ENCODE data around the gene CCDC3.
"Not testable (repeated sequence)": the region's sequence is repeated elsewhere in the genome, so short reads cannot be mapped to it uniquely, and the experiment has no call there.

The CCDC3 gene

DNA sequence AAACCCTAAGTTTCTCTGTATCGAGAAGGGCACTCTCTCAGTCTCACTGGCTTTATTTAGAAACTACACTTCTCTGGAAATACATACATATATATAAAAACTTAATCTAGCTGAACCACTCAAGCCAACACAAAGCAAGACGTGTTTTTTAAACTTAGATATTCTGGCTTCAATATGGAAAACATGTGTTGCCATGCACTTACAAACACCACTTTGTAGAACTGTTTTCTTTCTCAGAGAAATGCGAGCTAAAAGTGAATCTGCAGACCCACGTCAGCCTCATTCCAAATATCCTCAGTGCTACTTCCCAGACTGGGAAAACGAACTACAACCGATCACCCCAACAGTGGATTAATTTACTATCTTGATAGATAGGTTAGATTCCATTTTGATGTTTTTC is 1.7 kb downstream of the CCDC3 start:
- DNase-seq: no peak

DNA sequence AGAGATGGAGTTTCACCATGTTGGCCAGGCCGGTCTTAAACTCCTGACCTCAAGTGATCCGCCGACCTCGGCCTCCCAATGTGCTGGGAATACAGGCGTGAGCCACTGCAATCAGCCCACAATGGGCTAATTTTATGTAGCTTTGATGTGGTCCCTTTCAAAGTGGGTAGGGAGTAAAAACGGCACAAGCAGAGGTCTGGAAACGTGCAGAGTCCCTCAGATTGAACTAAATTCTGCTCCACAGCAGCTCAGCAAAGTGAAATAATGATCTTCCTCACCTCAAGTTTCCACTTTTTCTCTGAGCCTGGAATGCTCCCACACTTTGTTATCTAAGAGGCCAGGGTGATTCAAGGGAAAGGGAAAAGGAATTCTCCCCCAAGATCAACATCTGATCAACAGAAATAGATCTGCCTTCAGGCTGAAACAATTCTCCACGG is 6.1 kb downstream of the CCDC3 start:
- no peak for DNase-seq

DNA sequence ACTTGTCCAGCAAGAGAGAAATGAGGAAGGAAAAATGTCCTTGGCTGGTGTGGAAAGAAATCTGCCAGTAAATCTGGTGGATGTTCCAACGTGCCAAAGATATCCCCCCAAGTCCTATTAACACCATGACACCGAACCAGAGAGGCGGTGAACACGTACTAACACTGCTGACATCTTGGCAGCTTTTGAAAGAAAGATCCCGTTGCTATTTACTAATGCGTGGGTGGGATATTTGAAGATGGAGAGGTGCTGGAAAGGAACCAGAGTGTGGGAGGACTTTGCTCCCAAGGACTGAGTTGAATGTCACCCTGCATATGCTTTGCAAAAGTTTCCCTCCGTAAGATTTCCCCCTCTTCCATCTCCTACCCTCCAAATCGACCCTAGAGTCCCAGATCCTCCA is 7.9 kb downstream of the CCDC3 start:
- no peak for DNase-seq

DNA sequence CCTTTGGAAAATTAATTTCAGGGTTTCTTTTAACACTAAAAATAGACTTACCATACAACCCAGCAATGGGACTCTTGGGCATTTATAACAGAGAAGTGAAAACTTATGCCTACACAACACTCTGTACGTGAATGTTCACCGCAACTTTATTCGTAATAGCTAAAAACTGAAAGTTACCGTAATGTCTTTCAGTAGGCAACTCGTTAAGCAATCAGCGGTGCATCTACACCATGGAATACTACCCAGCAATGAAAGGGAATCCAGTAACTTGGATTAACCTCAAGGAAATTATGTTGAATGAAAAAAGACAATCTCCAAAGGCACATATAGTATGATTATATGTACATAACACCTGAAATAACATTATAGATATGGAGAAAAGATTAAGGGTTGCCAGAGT is 16.2 kb downstream of the CCDC3 start:
- no peak for DNase-seq

DNA sequence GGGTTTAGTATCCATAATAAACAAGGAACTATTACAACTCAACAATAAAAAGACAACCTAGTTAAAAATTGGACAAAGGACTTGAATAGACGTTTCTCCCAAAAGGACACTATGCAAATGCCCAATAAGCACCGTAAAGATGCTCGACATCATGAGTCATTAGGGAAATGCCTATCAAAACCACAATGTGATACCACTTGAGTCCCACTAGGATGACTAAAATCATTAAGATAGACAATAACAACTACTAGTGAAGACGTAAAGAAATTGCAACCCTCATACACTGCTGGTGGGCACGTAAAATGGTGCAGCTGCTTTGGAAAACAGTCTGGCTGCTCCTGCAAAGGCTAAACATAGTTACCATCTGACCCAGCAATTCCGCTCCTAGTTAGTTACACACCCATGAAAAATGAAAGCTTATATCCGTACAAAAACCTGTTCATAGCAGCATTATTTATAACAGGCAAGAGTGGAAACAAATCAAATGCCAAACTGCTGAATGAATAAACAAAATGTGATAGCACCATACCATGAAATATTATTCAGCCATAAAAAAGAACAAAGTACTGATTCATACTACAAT is 17.3 kb downstream of the CCDC3 start:
- no peak for DNase-seq

DNA sequence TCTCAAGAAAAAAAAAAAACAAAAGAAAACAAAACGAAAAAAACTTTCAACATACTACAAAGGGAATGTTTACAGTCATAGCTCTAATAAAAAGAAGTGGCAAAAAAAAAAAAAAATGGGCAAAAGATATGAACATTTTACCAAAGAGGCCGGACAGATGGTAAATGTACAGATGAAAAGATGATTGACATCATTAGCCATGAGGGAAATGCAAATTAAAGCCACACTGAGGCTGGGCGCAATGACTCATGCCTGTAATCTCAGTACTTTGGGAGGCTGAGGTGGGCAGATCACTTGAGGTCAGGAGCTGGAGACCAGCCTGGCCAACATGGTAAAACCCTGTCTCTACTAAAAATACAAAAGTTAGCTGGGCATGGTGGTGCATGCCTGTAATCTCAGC is 17.9 kb downstream of the CCDC3 start:
- not testable (repeated sequence) for DNase-seq

DNA sequence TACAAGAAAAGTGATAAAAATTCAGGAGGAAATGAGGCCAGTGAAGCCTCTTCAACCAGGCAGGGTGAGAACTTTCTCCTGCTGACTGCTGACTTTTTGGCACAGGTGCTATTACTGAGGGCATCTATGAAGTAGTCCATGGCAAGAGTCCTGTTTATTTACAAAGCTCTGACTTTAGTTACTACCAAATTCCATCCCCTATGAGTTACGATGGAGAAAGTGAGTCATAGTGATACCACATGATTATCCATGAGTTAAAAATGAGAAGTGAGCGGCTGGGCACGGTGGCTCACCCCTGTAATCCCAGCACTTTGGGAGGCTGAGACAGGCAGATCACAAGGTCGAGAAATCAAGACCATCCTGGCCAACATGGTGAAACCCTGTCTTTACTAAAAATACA is 19.9 kb downstream of the CCDC3 start:
- DNase-seq: no peak

DNA sequence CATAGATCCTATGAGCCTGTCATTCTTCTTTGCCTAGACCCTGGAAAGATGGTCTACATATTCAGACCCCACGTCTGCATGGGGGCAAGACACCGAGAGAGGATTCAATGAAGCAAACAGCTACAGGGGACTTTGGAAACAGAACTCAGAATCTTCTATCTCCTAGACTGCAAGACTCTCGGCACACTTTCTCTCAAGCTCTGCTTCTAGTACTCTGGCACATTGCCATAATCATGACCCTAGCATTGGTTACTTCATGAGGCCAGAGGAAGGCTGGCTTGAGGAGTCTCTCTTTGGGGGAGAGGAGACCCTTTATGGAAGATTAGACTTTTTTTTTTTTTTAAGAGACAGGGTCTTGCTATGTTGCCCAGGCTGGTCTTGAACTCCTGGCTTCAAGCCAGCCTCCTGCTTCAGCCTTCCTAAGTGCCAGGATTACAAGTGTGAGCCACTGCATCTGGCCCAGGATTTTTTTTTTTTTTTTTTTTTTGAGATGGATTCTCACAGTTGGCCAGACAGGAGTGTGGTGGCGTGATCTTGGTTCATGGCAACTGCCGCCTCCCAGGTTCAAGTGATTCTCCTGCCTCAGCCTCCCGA is 20.7 kb downstream of the CCDC3 start:
- DNase-seq: no peak

DNA sequence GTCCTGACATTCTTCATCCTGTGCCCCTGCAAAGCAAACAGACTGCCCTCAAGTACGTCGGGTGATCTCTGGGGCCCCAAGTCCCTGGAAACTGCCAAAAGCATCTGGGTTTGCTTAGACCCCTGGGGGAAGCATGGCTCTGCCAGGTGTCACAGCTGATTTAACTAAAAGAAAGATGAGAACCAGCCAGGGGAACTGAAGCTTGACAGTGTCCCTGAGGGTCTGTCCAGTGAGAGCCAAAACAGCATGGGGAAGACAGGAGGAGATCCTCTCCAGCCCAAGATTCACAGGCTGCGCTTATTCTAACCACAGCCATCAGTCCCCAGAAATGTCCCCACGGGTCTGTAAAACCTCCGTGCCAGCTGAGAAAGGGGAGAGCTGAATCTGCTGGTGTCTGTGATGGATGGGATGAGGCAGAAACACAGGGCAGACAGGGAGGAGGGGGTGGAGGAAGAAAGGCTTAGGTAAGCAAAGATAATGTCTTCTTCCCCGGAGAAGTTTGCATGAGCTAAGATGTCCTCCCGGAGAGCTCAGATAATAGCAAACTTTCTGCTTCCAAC is 21.3 kb downstream of the CCDC3 start:
- DNase-seq: no peak

DNA sequence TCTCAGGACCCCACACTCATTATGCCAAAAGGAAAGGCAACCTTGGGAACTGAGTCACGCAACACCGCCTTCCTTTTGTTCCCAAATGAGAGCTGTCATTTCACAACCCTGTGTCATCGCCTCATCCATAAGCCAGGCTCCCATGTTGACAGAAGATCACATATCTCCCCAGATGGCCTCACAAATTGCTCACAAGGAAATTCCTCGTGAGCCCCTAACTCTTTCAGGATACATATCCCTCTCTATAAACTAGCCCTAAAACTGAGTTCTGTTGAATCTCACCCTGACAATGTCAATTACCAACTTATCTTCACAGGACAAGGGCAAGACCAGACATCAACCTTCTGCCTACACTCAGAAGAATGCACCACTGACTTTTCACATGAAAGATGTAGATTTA is 22.6 kb downstream of the CCDC3 start:
- no peak for DNase-seq

DNA sequence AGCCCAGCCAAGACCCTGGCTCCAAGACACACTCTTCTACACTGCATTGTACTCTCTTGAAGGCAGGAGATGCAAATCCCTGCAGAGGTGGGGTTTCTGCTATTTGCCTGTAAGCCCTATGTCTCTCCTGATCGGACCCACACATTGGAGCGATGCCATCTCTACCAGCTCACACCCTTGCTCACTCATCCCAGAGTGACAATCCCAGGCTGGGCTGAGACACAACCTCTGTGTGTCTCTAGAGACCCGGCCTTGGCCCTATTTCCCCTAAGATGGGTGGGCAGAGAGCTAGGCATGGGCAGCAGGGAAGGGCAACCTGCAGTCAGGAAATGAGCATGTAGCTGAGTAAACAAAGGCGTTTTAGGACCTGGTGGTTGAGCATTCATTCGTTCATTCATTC is 25.6 kb downstream of the CCDC3 start:
- no peak for DNase-seq

DNA sequence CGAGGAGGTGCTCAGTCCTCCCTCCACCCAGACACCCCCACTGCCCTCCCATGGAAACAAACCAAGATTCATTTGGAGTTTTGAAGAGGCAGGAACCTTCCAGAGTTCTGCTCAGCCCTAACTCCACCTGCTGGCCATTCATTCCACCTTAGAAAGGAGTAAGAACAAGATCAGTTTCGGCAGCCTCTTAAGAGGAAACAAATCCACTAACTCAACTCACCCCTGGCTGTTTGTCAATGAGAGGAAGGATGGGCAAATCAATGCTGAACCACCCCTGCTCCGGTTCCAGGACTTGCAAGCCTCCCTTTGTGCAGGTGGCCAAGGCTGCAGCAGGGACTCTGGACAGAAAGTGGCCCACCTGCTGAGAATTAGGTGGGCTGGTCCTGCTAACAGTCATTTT is 26.2 kb downstream of the CCDC3 start:
- DNase-seq: no peak

DNA sequence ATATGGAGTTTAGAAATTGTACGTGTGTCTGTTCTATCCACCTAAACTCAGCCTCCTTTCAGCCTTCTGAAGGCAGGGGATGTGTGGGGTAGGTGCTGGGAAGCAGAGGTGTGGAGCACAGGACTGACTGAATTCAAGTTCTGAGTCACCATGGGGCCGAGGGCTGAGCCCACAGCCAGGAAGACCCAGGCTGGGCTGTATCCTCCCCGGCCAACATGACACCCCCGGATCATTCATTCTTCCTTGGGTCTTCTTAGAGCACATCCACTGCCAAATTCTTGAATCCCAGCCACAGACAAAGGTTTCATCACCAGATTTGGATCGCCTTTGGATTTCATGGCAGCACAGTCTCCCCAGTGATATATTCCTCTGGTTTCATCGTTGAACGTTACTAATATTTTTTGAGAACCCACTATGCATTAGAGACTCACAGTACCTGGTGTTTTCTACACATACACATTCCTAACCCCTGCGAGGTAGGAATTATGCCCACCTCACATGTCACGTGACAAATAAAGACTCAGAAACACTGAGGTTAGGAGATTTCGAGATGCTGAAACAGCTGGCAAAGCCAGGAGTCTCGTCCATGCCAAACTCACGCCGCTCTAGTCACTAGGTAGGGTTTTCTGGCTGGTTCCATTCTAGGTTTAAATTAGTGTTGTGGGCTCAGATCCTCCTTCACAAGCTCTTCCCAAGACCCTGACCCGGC is 26.9 kb downstream of the CCDC3 start:
- no peak for DNase-seq

DNA sequence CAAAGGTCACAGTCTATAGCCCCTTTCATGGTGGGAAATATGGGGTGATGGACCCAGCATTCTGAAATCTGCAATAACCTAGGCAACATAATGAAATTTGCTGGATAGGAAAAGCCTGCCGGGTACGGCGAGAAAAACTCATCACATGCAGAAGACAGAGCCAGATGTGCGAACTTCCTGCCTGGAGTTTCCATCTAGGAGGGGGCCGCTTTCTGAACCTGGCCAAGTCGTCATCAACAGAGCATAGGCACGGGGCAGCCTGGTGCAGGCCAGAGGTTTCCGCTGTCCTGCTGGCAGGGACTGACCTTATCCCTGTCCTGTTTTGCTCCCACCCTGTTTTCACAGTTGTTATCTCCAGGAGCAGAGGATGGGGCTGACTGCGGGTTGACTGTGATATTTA is 27.4 kb downstream of the CCDC3 start:
- DNase-seq: no peak

DNA sequence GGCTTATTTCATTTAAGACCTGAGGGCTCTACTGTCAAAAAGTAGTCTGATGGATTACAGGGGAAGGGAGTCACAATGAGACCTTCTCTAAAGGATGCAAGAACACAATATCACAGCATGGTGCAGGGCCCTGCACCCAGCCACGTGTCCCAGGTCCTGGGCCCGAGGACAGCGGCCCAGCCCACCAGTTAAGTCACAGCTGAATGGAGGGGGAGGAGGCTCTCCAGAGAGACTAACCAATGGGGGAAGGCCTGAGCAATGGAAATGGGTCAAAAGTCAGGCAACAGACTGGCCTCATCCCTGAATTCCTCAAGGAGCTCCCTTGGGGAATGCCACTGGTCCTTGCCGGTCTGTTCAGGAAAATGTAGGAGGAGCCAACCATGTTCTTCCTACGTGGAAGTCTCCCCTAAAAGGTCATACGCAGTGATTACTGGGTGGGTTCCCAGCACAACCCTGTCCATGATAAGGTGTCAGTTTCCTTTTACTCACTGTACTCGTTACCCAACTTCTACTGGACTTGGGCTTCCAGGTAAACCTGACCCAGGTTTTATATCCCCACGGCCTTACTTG is 28.3 kb downstream of the CCDC3 start:
- DNase-seq: no peak

DNA sequence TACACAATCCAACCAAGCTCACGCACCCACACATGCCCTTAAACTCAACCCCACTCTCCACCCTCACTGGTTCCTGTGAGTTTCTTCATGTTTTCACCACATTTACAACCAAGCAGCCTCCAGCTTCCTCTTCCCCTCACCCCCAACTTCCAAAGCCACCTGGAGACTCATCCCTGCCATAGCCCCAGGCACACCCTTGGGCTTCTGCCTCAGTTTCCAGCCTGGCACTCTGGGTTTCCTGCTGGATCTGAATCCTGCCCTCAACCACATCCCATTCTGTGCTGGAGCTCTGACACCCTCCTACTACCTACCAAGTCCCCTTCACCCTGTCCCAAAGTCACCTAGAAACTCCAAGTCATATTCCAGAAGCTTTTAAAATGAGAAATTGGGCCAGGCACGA is 29.4 kb downstream of the CCDC3 start:
- DNase-seq: no peak

DNA sequence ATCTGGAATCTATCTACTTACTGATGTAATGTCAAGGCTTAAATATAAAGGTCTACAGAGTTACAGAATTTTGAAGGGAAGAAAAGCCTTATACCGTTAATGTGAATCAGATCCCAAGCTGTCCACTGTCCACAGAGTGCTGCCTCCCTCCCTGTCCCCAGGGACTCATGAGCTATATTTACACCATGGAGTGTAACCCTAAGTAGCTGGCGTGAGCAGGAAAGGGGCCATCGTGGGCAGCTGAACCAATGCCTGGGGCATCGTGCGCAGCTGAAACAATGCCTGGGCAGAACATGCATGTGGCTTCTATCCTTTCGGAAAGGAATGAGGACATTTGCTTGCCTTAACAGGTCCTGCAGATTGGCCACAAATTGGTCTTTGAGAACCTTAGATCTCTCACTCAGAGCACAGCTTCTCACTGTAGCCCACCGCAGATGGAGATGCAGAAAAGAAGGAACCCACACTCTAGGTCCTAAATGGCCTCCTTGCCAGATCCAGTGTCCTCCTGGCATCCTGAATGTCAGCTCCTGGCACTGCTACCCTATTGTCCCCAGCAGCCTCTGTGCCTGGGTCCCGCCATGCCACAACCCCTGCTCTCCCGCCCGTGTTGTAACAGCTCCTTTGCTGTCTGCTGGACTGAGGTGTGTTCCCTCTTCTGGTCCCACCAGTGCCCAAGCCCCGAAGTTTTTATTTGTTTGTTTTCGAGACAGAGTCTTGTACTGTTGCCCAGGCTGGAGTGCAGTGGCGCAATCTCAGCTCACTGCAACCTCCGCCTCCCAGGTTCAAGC is 30.3 kb downstream of the CCDC3 start:
- DNase-seq: no peak

DNA sequence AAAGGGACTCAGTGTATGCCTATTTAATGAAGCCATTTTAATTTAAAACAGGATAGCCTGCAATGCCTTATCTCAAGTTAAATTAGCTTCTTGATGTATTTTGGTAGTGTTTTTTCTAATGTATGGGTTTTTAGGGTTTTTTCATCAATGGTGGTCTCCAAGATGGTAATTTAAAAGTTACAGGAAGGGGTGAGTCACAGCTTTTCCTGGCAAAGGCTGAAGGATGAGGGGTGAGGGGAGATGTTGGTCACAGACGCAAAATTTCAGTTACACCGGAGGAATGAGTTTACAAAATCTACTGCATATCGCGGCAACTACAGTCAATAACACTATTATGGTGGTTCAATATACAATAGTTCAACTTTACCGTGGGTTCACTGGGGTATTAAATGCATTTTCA is 31.6 kb downstream of the CCDC3 start:
- DNase-seq: no peak

DNA sequence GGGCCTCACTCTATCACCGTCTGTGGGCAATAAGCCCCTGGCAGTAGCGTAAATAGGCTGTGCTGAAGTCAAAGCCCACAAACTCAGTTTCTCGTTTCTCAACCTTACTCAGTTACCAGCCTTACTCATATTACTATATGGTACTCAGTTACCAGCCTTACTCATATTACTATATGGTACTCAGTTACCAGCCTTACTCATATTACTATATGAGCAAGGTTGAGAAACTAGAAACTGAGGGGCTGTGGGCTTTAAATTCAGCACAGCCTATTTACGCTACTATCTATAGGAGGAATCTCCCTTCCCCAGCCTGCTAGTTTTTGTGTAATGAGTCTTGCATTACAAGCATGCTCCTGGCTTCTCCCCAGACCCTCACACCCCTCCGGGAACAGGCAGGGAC is 35.4 kb downstream of the CCDC3 start:
- no peak for DNase-seq

DNA sequence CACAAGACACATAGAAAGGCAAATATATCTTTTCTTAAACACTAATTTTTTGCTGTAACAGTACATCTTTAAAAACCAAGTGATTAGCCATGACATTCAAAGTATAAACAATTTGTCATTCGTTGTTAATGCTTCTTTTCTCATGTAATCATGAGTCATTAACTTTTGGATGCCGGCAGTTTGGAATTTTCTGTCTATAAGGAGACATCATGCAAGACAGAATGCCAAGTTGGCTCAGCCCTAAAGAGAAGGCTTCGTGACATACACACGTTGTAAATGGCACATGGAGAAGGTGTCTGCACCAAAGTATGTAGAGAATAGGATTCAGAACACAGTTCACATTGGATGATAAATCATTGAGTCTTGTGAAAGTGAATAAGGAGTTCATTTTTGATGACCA is 35.9 kb downstream of the CCDC3 start:
- no peak for DNase-seq

DNA sequence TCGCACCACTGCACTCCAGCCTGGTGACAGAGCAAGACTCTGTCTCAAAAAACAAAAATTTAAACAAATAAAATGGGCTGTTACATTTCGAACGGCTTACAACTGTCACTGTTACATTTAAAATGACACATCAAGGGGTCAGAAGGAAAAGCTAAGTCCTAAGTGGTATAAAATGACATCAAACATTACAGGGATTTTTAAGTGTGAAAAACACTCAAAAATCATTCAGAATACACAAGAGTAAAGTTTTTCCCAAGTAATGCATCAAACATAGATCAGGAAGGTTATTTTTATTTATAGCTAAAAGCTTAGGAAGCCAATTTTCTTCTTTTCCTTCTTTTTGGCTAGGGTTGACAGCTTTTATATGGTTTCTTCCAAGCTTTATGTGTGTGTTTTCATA is 39.0 kb downstream of the CCDC3 start:
- DNase-seq: no peak

DNA sequence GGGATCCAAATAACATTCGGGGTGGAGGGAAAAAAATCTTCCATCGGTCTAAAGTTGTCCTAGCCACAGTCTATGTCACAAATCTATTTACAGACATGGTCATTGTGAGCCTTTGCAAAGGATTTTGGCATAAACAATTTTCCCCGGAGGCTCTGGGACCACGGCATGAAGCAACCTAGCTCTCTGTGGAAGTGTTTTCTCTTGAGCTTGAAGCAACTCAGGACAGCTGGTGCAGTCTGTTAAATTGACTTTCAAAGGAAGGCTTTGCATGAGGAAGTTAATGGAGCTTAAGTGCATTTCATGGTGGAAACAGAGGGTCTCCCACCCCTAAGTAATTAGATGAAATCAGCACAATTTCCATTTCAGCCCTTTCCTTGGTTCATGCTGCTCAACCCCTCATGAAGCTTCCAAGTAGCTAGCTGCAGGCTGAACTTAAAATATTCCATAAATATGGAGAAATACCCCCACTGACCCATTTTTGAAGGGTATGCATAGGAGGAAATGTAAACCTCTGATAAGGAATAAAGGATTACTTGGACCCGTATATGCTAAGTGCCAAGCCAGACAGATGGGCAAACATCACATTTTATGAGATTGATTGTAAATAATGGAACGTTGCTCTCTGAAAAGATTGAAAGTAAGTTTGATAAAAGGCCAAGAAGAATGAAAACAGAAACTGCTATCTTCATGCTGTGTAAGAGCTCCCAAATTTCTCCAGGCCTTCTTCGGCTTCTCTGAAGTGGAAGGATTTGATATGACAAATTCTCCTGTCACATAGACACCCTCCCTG is 39.9 kb downstream of the CCDC3 start:
- no peak for DNase-seq

Measured in CD4-positive, alpha-beta T cell treated with Interleukin-4 for 1 hour (primary cell).